Stimulated activated CD8-positive, alpha-beta memory T cell treated with anti-CD3 and anti-CD28 coated beads, Interleukin-7, amount 100 ng/mL, for 1 hour (primary cell): ENCODE results near the gene CSF2.
"Not testable (repeated sequence)": the region's sequence is repeated elsewhere in the genome, so short reads cannot be mapped to it uniquely, and the experiment has no call there.

Experiments used
- DNase-seq, 2 donors: peaks; one replicate each; pipeline ENCODE4 v3.0.0-alpha.2; 2020; ENCODE audit warnings: low read depth in 2 of 2

Gene CSF2

DNA sequence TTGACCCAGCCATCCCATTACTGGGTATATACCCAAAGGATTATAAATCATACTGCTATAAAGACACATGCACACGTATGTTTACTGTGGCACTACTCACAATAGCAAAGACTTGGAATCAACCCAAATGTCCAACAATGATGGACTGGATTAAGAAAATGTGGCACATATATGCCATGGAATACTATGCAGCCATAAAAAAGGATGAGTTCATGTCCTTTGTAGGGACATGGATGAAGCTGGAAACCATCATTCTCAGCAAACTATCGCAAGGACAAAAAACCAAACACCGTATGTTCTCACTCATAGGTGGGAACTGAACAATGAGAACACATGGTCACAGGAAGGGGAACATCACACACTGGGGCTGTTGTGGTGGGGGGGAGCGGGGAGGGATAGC lies 35.4 kb downstream of the CSF2 start:
- DNase-seq = not testable (repeated sequence)

GRCh38 chr5:132109494-132110053 lies 36.0 kb downstream of the CSF2 start:
- DNase-seq = no peak

GRCh38 chr5:132110195-132110594 lies 36.6 kb downstream of the CSF2 start:
- no peak for DNase-seq

- no peak for DNase-seq
Observed at GRCh38 chr5:132110930-132111329, 37.3 kb downstream of the CSF2 start.

GRCh38 chr5:132112111-132112510 lies 38.5 kb downstream of the CSF2 start:
- no peak for DNase-seq

- no peak for DNase-seq
Observed at GRCh38 chr5:132114150-132115121, 40.8 kb downstream of the CSF2 start.

DNA sequence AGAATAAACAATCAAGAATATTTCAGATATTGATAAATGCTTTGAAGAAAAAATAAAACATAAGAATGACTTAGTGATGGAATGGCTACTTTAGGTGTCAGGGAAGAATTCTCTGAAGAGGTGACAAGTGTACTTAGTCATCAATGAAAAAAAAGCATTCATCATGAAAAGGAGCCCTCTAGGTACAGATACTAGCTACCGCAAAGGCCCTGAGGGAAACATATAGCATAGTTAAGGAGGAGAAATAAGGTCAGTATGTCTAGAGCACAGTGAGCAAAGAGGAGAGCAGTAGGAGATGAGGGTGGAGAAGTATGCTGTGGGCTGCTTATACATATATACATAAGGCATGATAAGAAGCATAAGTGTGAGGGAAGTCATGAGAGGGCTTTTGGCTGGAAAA lies 41.8 kb downstream of the CSF2 start:
- DNase-seq = no peak

DNA sequence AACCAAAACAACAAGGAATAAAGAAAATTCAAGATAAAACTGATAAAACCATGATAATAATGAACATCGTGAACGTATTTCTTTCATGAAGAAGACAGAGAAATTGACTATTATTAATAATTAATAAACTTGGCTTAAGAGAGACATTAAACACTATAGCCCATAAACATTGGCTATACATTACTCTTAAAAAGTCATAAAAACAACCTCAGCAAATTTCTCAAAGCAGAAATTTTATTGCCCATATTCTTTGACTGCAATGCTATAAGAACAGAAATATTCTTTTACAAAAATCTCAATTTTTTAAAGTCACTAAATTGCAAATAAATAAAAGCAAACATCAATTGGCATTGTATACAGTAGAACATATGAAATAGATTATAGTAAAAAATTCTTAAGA lies 42.5 kb downstream of the CSF2 start:
- no peak for DNase-seq

DNA sequence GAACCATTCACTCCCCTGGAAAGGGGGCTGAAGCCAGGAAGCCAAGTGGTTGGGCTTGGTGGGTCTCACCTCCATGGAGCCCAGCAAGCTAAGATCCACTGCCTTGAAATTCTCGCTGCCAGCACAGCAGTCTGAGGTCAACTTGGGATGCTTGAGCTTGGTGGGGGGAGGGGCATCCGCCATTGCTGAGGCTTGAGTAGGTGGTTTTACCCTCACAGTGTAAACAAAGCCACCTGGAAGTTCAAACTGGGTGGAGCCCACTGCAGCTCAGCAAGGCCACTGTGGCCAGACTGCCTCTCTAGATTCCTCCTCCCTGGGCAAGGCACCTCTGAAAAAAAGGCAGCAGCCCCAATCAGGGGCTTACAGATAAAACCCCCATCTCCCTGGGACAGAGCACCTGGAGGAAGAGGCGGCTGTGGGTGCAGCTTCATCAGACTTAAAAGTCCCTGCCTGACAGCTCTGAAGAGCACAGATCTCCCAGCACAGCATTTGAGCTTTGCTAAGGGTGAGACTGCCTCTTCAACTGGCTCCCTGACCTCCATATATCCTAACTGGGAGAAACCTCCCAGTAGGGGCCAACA lies 43.4 kb downstream of the CSF2 start:
- not testable (repeated sequence) for DNase-seq

DNA sequence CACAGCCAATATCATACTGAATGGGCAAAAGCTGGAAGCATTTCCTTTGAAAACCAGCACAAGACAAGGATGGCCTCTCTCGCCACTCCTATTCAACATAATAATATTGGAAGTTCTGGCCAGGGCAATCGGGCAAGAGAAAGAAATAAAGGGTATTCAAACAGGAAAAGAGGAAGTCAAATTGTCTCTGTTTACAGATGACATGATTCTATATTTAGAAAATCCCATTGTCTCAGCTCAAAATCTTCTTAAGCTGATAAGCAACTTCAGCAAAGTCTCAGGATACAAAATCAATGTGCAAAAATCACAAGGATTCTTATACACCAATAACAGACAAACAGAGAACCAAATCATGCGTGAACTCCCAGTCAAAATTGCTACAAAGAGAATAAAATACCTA lies 47.1 kb downstream of the CSF2 start:
- DNase-seq = not testable (repeated sequence)

- not testable (repeated sequence) for DNase-seq
Observed at GRCh38 chr5:132122971-132123370, 49.4 kb downstream of the CSF2 start.

DNA sequence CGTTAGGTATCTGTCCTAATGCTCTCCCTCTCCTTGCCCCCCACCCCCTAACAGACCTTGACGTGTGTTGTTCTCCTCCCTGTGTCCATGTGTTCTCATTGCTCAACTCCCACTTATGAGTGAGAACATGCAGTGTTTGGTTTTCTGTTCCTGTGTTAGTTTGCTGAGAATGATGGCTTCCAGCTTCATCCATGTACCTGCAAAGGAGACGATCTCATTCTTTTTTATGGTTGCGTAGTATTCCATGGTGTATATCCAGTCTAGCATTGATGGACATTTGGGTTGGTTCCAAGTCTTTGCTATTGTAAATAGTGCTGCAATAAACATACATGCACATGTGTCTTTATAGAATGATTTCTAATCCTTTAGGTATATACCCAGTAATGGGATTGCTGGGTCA lies 50.0 kb downstream of the CSF2 start:
- not testable (repeated sequence) for DNase-seq
